HL-60 (cell line): ENCODE results near the gene PBXIP1.

Experiments
- DNase-seq, 2 experiments: peaks; one replicate each; pipeline ENCODE4 v3.0.0-alpha.2; 2010 to 2020; ENCODE audit warnings: low read depth in 1 of 2, low spot score in 1 of 2
- H3K27ac ChIP-seq: fragments of 250-450 bp; sonication (Bioruptor Pico); replicated peaks from 2 replicates; pipeline ENCODE4 v1.5.1; 2020; ENCODE audit warnings: mild to moderate bottlenecking, moderate library complexity
- H3K27me3 ChIP-seq: fragments of 250-450 bp; sonication (Bioruptor Pico); 2 replicates; pipeline ENCODE4 v1.5.1; 2021; ENCODE audit warnings: mild to moderate bottlenecking, moderate library complexity; ENCODE audit not compliant: insufficient read depth, poor library complexity, severe bottlenecking
- H3K4me3 ChIP-seq: replicated peaks from 2 replicates; pipeline ENCODE4 v1.5.1; 2011; ENCODE audit warnings: mild to moderate bottlenecking, control low read depth, low read length; ENCODE audit not compliant: insufficient read depth
- GABPA ChIP-seq: IDR thresholded peaks from 2 replicates; pipeline ENCODE4 v1.6.1; 2012; ENCODE audit warnings: low read depth
- POLR2AphosphoS5 ChIP-seq: IDR thresholded peaks from 2 replicates; pipeline ENCODE4 v1.6.1; 2012; ENCODE audit warnings: low read depth
- SPI1 ChIP-seq: IDR thresholded peaks from 2 replicates; pipeline ENCODE4 v1.6.1; 2012; ENCODE audit warnings: low read depth, mild to moderate bottlenecking, borderline replicate concordance
- TF ChIP-seq, protein P1 (sequence below): IDR thresholded peaks from 2 replicates; pipeline ENCODE4 v1.6.1; 2012; ENCODE audit warnings: low read depth; ENCODE audit not compliant: insufficient replicate concordance
- TF ChIP-seq, protein P2 (sequence below): IDR thresholded peaks from one replicate; pipeline ENCODE4 v1.5.1; 2011; ENCODE audit warnings: low read length, control low read depth, inconsistent platforms; ENCODE audit not compliant: insufficient read depth

PBXIP1 gene

GRCh38 chr1:155004352-155005075 lies 48.6 kb upstream of the PBXIP1 start:
- Histone ChIP-seq H3K27ac (peak overlapping the region; percentile 94), H3K27me3 (no peaks in the 10 kb centered on the region), H3K4me3 (peak overlapping the region; percentile 72)
- TF ChIP-seq, protein P1, sequence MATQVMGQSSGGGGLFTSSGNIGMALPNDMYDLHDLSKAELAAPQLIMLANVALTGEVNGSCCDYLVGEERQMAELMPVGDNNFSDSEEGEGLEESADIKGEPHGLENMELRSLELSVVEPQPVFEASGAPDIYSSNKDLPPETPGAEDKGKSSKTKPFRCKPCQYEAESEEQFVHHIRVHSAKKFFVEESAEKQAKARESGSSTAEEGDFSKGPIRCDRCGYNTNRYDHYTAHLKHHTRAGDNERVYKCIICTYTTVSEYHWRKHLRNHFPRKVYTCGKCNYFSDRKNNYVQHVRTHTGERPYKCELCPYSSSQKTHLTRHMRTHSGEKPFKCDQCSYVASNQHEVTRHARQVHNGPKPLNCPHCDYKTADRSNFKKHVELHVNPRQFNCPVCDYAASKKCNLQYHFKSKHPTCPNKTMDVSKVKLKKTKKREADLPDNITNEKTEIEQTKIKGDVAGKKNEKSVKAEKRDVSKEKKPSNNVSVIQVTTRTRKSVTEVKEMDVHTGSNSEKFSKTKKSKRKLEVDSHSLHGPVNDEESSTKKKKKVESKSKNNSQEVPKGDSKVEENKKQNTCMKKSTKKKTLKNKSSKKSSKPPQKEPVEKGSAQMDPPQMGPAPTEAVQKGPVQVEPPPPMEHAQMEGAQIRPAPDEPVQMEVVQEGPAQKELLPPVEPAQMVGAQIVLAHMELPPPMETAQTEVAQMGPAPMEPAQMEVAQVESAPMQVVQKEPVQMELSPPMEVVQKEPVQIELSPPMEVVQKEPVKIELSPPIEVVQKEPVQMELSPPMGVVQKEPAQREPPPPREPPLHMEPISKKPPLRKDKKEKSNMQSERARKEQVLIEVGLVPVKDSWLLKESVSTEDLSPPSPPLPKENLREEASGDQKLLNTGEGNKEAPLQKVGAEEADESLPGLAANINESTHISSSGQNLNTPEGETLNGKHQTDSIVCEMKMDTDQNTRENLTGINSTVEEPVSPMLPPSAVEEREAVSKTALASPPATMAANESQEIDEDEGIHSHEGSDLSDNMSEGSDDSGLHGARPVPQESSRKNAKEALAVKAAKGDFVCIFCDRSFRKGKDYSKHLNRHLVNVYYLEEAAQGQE = no peak
- no peak for TF ChIP-seq SPI1
- TF ChIP-seq POLR2AphosphoS5 = no peak; the same call in 1 of the 2 replicates
- TF ChIP-seq, protein P2, sequence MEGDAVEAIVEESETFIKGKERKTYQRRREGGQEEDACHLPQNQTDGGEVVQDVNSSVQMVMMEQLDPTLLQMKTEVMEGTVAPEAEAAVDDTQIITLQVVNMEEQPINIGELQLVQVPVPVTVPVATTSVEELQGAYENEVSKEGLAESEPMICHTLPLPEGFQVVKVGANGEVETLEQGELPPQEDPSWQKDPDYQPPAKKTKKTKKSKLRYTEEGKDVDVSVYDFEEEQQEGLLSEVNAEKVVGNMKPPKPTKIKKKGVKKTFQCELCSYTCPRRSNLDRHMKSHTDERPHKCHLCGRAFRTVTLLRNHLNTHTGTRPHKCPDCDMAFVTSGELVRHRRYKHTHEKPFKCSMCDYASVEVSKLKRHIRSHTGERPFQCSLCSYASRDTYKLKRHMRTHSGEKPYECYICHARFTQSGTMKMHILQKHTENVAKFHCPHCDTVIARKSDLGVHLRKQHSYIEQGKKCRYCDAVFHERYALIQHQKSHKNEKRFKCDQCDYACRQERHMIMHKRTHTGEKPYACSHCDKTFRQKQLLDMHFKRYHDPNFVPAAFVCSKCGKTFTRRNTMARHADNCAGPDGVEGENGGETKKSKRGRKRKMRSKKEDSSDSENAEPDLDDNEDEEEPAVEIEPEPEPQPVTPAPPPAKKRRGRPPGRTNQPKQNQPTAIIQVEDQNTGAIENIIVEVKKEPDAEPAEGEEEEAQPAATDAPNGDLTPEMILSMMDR = no peak
- DNase-seq = peak in 1 of 2 experiments; percentile 71

DNA sequence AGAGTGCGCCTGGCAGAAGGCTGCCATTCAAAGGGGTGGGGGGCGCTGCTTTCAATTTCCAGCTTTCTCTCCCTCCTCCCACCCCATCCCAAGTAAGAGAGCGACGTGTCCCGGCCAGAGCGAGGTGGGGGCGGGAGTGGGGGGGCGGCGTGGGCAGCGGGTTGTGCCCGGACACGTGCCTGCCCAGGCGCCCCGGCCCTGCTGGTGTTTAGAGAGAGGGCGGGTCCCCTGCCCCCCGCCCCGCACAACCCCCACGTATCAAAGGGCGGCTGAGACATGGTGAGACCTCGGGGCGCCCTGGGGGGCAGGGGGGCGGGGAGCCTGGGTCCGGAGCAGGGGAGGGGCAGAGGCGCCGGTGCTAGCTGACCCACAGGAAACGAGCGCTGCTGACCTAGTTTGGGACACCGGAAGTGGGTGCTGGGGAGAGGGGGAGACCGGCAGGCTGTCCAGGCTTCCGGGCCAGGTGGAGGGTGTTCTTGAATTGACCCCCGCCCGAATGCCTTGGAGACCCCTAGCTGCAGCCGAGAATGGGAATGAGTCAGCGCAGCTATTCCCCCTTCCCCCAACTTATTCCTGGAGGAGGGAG lies 48.0 kb upstream of the PBXIP1 start:
- TF ChIP-seq GABPA (peak; percentile 28; the same call in 1 of the 2 replicates), POLR2AphosphoS5 (peak; percentile 54; the same call in 1 of the 2 replicates), SPI1 (no peak)
- TF ChIP-seq, protein P1 = no peak
- H3K27ac ChIP-seq = peak overlapping the region; percentile 94
- peak overlapping the region; percentile 72 for H3K4me3 ChIP-seq
- H3K27me3 ChIP-seq = no peaks in the 10 kb centered on the region
- DNase-seq = peak in 1 of 2 experiments; percentile 70

GRCh38 chr1:155003227-155003765 lies 47.4 kb upstream of the PBXIP1 start:
- no peak for TF ChIP-seq SPI1
- no peak for TF ChIP-seq GABPA
- no peak for TF ChIP-seq POLR2AphosphoS5
- TF ChIP-seq, protein P1 = no peak
- TF ChIP-seq, protein P2 = no peak
- Histone ChIP-seq H3K27me3 (no peaks in the 10 kb centered on the region), H3K27ac (peak overlapping the region; percentile 94), H3K4me3 (peak overlapping the region; percentile 72)
- peak in 1 of 2 experiments; percentile 54 for DNase-seq
